ENCODE measurements around the gene KCNJ14. TPM values are rescaled to one million over a fixed set of nuclear protein-coding genes. Genes with fewer than 3 reads are reported as not detected.

KCNJ14 gene
- total RNA-seq, 1 donor from 2014 or later: 1.2 TPM

GRCh38 chr19:48444936-48445200, 10.5 kb upstream of the KCNJ14 start:
- DNase-seq (ENCODE audit: extremely low read depth, low read depth, low spot score): no peak

DNA sequence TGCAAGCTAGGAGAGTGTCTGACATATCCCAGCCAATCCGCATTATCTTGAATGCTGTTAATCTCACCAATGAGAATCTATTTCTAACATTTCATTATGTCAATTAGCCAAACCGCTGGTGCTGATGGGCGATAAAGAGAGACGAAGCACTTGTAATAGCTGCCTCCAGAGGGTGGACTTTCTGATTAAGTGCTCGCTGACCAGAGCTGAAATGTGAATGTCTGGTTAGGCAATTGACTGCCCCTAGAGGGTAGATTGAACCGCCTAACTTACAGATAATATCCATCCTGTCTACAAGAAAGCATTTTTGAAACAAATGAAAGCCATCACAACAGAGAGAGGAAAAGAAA, 10.1 kb upstream of the KCNJ14 start:
- DNase-seq (ENCODE audit: extremely low read depth, low read depth, low spot score): peak; percentile 88

DNA sequence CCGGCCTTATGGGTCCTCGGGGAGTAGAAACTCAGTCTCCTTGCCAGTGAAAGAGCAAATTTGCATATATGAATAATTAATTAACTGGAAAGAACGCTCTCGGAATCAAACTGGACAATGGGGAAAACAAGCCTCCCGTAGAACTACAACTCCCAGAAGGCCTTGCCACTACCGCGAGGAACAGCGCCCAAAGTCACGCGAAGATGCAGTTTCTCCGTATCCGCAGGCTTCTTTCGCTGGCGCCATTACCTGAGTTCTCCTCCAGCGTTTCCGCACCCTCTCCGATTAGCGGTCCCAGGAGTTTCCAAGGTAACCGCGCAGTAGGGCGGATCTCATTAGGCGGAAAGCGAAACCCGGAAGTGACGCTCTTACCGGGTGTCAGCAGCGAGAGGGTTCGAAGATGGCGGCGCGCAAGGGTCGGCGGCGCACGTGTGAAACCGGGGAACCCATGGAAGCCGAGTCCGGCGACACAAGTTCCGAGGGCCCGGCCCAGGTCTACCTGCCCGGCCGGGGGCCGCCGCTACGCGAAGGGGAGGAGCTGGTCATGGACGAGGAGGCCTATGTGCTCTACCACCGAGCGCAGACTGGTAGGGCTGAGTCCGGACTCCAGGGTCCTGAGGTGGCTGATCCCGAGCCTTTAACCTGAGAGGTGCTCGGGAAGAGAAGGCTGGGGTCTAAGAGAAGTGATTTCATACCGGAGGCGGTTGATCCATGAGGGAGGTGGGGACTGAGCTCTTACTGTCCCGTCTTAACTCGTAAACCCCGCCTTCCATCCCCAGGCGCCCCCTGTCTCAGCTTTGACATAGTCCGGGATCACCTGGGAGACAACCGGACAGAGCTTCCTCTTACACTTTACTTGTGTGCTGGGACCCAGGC, 9.5 kb upstream of the KCNJ14 start, which contains the start of gene GRWD1:
Gene GRWD1, plus strand, starts transcription at position 378 of the 876 bp plus-strand sequence. Its CDS starts 23 bp downstream, at position 401.
- peak; percentile 82 for DNase-seq (ENCODE audit: extremely low read depth, low read depth, low spot score)

- no peak for DNase-seq (ENCODE audit: extremely low read depth, low read depth, low spot score)
Measured at GRCh38 chr19:48446579-48446978, 8.8 kb upstream of the KCNJ14 start.

DNA sequence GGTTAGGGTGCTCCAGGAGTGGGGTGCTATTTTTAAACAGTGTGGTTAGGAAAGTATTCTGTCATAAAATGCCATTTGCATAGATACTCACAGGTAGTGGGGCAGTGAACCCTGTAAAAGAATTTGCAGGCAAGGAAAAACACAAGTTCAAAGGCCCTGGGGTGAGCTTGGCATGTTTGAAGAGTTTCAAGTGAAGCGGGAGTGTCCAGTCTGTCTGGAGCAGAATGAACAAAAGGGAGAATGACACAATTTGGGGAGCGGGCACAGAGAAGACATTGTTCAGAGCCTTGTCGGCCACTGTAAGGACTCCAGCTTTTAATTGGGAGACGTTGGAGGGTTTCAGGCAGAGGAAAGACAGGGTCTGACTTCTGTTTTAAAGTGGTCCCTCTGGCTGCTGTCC, 6.8 kb upstream of the KCNJ14 start:
- DNase-seq (ENCODE audit: extremely low read depth, low read depth, low spot score): no peak

DNA sequence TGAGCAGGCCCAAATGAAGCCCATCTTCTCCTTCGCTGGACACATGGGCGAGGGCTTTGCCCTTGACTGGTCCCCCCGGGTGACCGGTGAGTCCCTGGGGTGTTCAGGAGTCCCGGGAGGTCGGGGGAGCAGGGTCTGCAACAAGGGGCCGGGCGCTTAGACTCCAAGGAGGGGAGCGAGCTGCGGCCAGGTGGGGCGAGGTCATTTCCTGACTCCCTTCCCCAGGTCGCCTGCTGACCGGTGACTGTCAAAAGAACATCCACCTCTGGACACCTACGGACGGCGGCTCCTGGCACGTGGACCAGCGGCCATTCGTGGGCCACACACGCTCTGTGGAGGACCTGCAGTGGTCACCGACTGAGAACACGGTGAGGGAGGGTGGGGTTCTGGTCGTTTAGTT, 4.9 kb upstream of the KCNJ14 start:
- DNase-seq (ENCODE audit: extremely low read depth, low read depth, low spot score): no peak

GRCh38 chr19:48450863-48451262, 4.5 kb upstream of the KCNJ14 start:
- no peak for DNase-seq (ENCODE audit: extremely low read depth, low read depth, low spot score)

DNA sequence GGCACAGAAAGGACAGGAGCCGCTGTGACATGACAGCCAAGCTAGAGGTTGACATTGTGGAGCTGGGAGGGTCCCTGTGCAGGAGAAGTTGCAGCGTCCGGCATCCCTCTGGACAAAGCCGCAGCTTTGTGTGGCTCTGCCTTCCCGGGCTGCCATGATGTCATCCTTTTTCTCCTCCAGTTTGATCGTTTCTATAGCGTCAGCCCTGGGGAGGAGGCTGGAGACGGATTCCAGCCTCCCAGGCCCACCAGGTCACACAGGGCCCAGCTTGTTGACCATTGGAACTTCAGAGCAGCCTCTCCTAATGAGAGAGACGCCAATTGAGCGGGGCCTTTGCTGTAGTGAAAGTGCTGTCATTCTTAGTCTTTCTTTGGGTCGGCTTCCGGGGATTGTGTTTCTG, 3.8 kb upstream of the KCNJ14 start:
- no peak for DNase-seq (ENCODE audit: extremely low read depth, low read depth, low spot score)

- DNase-seq (ENCODE audit: extremely low read depth, low read depth, low spot score): no peak
Measured at GRCh38 chr19:48452289-48453190, 2.8 kb upstream of the KCNJ14 start.

- DNase-seq (ENCODE audit: extremely low read depth, low read depth, low spot score): no peak
Measured at GRCh38 chr19:48454150-48454730, 1.1 kb upstream of the KCNJ14 start.

GRCh38 chr19:48455908-48456562, 661 bp downstream of the KCNJ14 start:
- no peak for DNase-seq (ENCODE audit: extremely low read depth, low read depth, low spot score)

- DNase-seq (ENCODE audit: extremely low read depth, low read depth, low spot score): no peak
Measured at GRCh38 chr19:48456864-48457263, 1.5 kb downstream of the KCNJ14 start.

DNA sequence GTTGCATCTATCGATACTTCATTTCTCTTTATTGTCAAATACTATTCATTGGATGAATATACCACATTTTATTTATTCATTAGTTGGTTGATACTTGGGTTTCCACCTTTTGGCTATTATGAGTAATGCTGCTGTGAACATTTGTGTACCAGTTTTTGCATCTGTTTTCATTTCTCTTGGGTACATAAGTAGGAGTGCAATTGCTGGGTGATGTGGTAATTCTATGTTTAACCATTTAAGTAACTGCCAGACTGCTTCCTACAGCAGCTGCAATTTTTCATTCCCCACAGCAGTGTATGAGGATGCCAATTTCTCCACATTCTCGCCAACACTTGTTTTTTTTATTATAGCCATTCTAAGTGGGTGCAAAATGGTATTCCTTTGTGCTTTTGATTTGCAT, 2.6 kb downstream of the KCNJ14 start:
- no peak for DNase-seq (ENCODE audit: extremely low read depth, low read depth, low spot score)

- no peak for DNase-seq (ENCODE audit: extremely low read depth, low read depth, low spot score)
Measured at GRCh38 chr19:48461651-48461981, 6.2 kb downstream of the KCNJ14 start.

DNA sequence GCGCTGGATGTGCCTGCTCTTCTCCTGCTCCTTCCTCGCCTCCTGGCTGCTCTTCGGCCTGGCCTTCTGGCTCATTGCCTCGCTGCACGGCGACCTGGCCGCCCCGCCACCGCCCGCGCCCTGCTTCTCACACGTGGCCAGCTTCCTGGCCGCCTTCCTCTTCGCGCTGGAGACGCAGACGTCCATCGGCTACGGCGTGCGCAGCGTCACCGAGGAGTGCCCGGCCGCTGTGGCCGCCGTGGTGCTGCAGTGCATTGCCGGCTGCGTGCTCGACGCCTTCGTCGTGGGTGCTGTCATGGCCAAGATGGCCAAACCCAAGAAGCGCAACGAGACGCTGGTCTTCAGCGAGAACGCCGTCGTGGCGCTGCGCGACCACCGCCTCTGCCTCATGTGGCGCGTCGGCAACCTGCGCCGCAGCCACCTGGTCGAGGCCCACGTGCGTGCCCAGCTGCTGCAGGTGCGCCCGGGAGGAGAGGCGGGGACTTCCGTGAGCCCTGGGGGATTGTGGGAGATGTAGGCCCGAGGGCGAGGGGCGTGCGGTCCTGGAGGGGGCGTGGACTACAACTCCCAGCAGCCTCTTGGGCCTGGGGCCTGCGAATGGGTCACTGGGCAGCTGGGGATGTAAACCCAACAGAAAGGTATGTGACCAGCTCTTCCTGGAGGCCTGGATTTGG, 6.7 kb downstream of the KCNJ14 start:
- DNase-seq (ENCODE audit: extremely low read depth, low read depth, low spot score): no peak

- DNase-seq (ENCODE audit: extremely low read depth, low read depth, low spot score): no peak
Measured at GRCh38 chr19:48465215-48465614, 9.8 kb downstream of the KCNJ14 start.

- DNase-seq (ENCODE audit: extremely low read depth, low read depth, low spot score): no peak
Measured at GRCh38 chr19:48466561-48467325, 11.4 kb downstream of the KCNJ14 start.

GRCh38 chr19:48468772-48469288, 13.5 kb downstream of the KCNJ14 start:
- DNase-seq (ENCODE audit: extremely low read depth, low read depth, low spot score): peak; percentile 99

- no peak for DNase-seq (ENCODE audit: extremely low read depth, low read depth, low spot score)
Measured at GRCh38 chr19:48469289-48469881, 14.0 kb downstream of the KCNJ14 start, which contains the start of gene CYTH2. TSS of gene CYTH2 (plus strand) at chr19:48469369. CDS start at chr19:48469508, 139 bp downstream.

Data from glomerular endothelial cell (primary cell).